HUES64 (cell line): ENCODE data around the gene PRKG2.

Source experiments
- H3K27ac ChIP-seq: 2 replicates; pipeline ENCODE4 v1.7.0; 2013; ENCODE audit warnings: low read depth, low read length, inconsistent platforms
- H3K27me3 ChIP-seq: 2 replicates; pipeline ENCODE4 v1.6.1; 2013; ENCODE audit warnings: mild to moderate bottlenecking, low read length; ENCODE audit not compliant: insufficient read depth
- H3K36me3 ChIP-seq: 2 replicates; pipeline ENCODE4 v1.6.1; 2013; ENCODE audit warnings: mild to moderate bottlenecking, low read length; ENCODE audit not compliant: insufficient read depth
- H3K4me1 ChIP-seq: 2 replicates; pipeline ENCODE4 v1.6.1; 2013; ENCODE audit warnings: mild to moderate bottlenecking, low read length, moderate library complexity; ENCODE audit not compliant: insufficient read depth
- H3K4me3 ChIP-seq: 2 replicates; pipeline ENCODE4 v1.5.1; 2013; ENCODE audit warnings: mild to moderate bottlenecking, low read length, moderate library complexity
- H3K9ac ChIP-seq: 2 replicates; pipeline ENCODE4 v1.6.1; 2013; ENCODE audit warnings: mild to moderate bottlenecking, low read depth, low read length
- H3K9me3 ChIP-seq: 2 replicates; pipeline ENCODE4 v1.6.1; 2013; ENCODE audit warnings: low read depth, low read length; ENCODE audit not compliant: insufficient read depth
- WGBS: fragments of 150-250, 120-280 bp; methylation state at CpG from one replicate; pipeline ENCODE4 v1.1.7; 2013; ENCODE audit warnings: missing lambda C conversion rate; 5-methylcytosine and 5-hydroxymethylcytosine counted together

Gene PRKG2

DNA sequence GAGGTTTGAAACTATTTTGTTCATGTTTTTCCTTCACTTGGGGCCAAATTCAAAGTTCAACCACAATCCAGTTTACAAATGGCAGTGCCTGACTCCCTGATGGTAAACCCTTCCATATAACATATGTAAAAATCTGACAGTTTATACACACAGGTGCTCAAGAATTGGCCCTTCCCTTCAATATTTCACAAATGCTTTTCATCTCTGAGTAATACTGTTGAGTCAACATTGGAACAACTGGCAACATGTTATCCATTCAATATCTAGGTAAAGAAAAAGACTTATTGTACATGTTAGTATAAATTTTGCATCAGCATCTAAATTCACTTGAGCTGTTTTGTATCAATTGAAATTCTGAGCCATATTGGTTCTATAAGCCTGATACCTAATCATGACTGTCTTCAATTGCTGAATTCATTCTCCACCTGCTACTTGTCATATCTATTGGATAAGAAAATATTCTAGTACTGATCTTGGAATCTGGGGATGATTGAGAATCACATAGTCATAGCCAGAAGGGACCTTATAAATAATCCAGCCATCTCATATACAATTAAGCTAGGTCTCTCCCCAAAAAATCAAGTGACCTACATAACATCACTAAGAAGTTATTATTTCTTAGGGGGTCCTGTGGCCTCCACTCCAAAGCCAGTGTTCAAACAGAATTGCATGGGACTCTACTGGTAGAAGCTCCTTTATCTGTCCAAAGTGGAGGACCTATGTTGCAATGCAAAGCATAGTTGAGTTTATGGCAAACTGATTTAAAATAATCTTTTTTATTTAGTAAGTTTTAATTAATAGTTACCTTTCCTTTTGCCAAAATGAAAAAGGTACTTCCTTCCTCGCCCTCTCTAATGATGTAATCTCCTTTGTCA is 61.9 kb downstream of the PRKG2 start:
- H3K9me3 ChIP-seq = no peaks in the 10 kb centered on the region
- peak overlapping the region; percentile 77; the same call in 1 of the 2 replicates for H3K9ac ChIP-seq
- H3K4me1 ChIP-seq = no peaks in the 10 kb centered on the region
- H3K4me3 ChIP-seq = peak overlapping the region; percentile 56
- no peaks in the 10 kb centered on the region for H3K27me3 ChIP-seq
- no CpG with 5 or more reads among the region's 1 CpG for WGBS
- H3K27ac ChIP-seq = no peak overlapping the region
- no peaks in the 10 kb centered on the region for H3K36me3 ChIP-seq

DNA sequence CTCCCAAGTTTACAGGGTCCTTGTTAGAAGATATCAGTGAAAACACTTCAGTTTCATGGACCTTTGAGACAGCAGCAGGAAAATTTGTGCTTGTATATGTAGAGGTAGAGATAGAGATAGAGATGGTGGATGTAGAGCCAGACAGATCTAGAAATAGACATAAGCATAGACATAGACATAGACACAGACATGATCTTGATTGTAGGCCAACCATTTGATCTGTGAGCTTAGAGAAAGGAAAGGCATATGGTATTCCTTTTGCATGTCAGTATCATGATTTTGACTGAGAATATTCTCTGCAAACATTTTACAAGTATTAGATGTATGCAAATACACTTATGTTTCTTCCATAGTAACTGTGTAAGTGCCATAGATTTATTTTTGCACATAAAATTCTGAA is 65.0 kb downstream of the PRKG2 start:
- Histone ChIP-seq H3K27me3 (no peaks in the 10 kb centered on the region), H3K9ac (no peak overlapping the region), H3K27ac (no peak overlapping the region), H3K36me3 (no peaks in the 10 kb centered on the region), H3K9me3 (no peaks in the 10 kb centered on the region), H3K4me1 (no peaks in the 10 kb centered on the region), H3K4me3 (no peak overlapping the region)

DNA sequence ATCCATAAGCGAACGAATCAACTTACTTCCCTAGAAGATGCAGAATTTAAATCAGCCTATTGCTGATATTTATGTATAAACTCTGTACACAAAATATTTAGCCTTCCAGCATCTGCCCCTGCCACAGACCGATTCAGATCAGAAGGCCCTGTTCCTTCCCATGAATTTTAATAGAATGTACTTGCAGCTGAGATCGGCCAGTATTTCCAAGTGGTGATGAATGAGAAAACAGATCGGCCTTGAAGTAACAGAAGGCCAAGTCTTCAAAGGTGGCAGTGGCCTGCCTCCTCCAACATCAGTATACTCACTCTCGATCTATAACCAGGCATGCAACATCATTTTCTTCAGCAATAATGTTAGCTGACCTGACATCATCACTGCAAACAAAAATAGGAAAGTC is 66.4 kb downstream of the PRKG2 start:
- H3K4me1 ChIP-seq = no peaks in the 10 kb centered on the region
- no peaks in the 10 kb centered on the region for H3K36me3 ChIP-seq
- no peaks in the 10 kb centered on the region for H3K9me3 ChIP-seq
- WGBS = 94% methylated on average over 4 of the region's 6 CpGs
- H3K27ac ChIP-seq = no peak overlapping the region
- no peaks in the 10 kb centered on the region for H3K27me3 ChIP-seq
- no peak overlapping the region for H3K9ac ChIP-seq
- no peak overlapping the region for H3K4me3 ChIP-seq

DNA sequence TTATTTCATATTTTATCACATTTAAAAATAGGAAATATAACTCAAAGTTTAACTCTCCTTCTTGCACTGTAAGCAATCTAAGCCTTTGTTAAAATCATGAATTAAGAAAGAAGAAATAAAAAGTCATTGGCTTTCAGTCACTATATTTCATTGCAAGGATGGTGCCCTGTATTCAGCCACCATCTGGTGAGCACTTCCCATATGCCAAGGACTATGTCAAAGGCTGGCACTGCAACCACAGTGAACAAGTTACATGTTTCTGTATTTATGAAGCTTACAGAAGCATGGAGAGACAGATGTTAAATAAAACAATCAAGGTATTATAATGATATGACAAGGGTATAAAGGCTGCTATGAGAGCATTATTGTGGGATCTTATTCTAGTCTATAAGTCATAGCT is 68.6 kb downstream of the PRKG2 start:
- H3K27ac ChIP-seq = no peak overlapping the region
- no peaks in the 10 kb centered on the region for H3K4me1 ChIP-seq
- no peak overlapping the region for H3K4me3 ChIP-seq
- H3K36me3 ChIP-seq = no peaks in the 10 kb centered on the region
- no peaks in the 10 kb centered on the region for H3K9me3 ChIP-seq
- H3K9ac ChIP-seq = no peak overlapping the region
- H3K27me3 ChIP-seq = no peaks in the 10 kb centered on the region

DNA sequence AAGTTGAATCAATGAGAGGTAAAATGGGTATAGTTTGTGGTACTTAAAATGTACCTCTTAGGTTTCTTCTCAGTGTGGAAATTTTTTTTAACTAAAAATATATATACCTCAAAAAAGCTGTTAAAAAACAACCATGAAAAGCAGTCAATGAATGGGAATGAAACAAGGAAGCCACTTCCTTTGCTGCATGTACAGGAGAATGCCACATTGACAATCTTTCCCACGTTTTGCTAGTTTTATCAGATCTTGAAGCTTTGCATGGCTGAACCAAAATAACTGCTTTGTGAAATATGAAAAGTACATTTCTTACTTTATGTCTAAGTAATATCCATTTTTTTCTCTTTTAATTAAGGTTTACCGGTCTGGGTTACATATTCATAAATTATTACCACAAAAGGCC is 71.8 kb downstream of the PRKG2 start:
- 100% methylated on average over 1 of the region's 2 CpGs for WGBS

DNA sequence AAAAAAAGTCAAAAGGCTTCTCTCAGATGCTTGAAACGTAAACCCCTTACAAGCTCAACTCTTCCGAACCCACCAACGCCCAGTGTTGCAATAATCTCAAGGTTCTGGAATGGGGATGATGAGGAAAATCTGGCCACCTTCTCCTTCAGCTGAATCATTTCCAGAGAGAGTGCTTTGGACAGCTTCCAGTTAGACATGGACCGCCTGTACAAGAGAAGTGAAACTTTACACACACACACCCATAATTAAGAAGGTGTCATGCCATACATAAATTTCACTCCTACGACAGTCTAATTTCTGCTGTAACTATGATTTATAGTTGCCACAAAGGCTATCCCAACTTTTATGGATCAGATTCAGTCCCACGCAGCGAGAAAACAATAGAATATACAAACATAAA is 72.3 kb downstream of the PRKG2 start:
- H3K27me3 ChIP-seq = no peaks in the 10 kb centered on the region
- H3K4me3 ChIP-seq = no peak overlapping the region
- no peaks in the 10 kb centered on the region for H3K36me3 ChIP-seq
- WGBS = 97% methylated on average over 7 of the region's 7 CpGs
- H3K4me1 ChIP-seq = peaks cover 1% of the 10 kb centered on the region; the same call in 1 of the 2 replicates
- H3K27ac ChIP-seq = no peak overlapping the region
- no peaks in the 10 kb centered on the region for H3K9me3 ChIP-seq
- H3K9ac ChIP-seq = no peak overlapping the region

More for the DNA sequence above, 71.8 kb downstream of the PRKG2 start:
- no peak overlapping the region for H3K9ac ChIP-seq
- no peaks in the 10 kb centered on the region for H3K4me1 ChIP-seq
- H3K9me3 ChIP-seq = no peaks in the 10 kb centered on the region
- no peaks in the 10 kb centered on the region for H3K27me3 ChIP-seq
- no peaks in the 10 kb centered on the region for H3K36me3 ChIP-seq
- H3K4me3 ChIP-seq = no peak overlapping the region
- H3K27ac ChIP-seq = no peak overlapping the region

DNA sequence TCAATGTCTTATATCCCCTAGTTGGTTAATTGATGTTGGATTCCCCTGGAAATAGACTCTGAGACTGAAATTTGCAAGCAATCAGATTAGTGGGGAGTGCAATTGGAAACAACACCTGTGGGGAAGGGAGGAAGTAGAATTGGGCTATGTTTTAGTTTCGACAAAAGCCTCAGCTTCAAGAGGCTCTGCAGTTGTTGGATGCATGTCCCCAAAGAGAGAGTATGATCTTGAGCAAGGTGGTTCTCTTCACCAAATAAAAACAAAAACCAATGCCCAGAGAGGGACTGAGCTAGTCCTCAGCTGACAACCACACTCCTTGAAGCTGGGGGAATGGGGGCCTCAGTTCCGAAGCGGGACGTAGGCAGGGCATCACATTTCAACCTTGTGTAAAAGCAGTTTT is 77.1 kb downstream of the PRKG2 start:
- H3K4me3 ChIP-seq = no peak overlapping the region
- H3K9ac ChIP-seq = no peak overlapping the region
- 95% methylated on average over 4 of the region's 4 CpGs for WGBS
- H3K9me3 ChIP-seq = no peaks in the 10 kb centered on the region
- H3K27me3 ChIP-seq = no peaks in the 10 kb centered on the region
- H3K36me3 ChIP-seq = no peaks in the 10 kb centered on the region
- H3K4me1 ChIP-seq = peaks cover 4% of the 10 kb centered on the region; the same call in 1 of the 2 replicates
- no peak overlapping the region for H3K27ac ChIP-seq

DNA sequence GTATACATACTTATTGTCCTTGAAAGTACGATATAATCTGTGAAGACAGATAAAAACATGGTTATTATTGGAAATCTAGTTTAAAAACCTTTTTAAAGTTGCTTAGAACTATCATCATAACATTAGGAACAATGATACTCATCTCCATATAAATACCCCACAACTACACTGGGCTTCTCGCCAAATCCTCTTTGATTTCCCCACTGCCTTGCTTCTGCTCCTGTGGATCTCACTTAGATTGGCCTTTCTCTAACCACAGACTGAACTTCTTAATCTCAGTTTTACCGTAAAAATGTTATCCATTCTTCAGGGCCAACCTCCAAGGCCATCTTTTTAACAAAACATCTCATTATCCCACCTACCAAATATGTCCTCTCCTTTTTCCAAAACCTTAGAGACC is 77.6 kb downstream of the PRKG2 start:
- 85% methylated on average over 2 of the region's 3 CpGs for WGBS
- H3K36me3 ChIP-seq = no peaks in the 10 kb centered on the region
- no peaks in the 10 kb centered on the region for H3K9me3 ChIP-seq
- no peaks in the 10 kb centered on the region for H3K27me3 ChIP-seq
- H3K4me1 ChIP-seq = peaks cover 4% of the 10 kb centered on the region; the same call in 1 of the 2 replicates
- H3K4me3 ChIP-seq = no peak overlapping the region
- no peak overlapping the region for H3K27ac ChIP-seq
- no peak overlapping the region for H3K9ac ChIP-seq

DNA sequence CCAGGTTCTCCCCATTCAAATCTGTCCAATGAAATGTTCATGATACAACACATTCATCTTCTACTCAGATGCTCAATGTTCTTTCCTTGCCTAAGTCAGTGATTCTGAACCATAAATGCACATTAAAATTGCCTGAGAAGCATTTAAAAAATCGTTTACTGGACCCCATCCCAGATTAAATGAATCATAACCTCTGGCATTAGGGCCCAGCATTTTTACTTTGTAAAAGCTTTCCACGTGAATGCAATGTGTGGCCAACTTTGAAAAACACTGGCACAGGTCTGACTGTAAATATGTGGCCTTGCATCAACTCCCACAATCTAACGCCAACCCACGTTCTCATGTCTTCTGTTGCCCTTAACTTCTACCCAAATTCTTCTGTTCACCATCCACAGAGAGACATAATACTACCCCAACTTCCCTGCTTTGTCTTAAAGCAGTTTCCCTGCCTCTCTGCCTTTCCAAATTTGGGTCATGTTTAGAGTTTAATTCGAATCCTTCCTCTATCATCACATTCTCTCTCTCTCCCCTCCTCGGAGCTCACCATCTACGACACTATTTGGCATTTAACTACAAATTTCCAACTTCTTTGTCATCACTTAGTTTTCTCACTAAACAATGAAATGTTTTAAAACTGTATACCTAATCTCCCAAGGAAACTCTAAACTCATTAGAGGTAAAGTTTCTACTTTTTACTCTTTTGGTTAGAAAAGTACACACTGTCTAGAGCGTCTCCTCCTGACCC is 78.7 kb downstream of the PRKG2 start:
- WGBS = 92% methylated on average over 8 of the region's 8 CpGs
- H3K4me3 ChIP-seq = no peak overlapping the region

DNA sequence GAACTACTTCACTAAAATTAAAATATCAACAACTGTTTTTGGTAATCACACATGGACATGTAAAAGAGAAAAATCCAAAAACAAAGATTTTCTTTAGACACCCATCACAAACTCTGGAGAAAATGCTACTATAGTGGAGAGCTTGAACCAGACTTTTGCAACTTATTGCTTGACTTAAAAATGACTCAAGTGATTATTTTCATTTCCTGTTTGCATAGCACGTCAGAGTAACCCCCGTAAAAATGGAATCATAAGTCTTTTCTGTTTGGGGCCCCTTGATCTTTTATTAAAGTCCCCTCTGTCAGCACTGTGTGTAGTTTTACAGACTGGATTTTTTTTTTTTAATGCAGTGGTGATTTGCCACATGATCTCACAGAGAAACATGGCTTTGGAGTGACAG is 79.5 kb downstream of the PRKG2 start:
- H3K9ac ChIP-seq = no peak overlapping the region
- no peak overlapping the region for H3K27ac ChIP-seq
- no peaks in the 10 kb centered on the region for H3K27me3 ChIP-seq
- WGBS = 98% methylated on average over 2 of the region's 2 CpGs
- H3K4me3 ChIP-seq = no peak overlapping the region
- no peaks in the 10 kb centered on the region for H3K9me3 ChIP-seq
- H3K36me3 ChIP-seq = no peaks in the 10 kb centered on the region
- peaks cover 4% of the 10 kb centered on the region; the same call in 1 of the 2 replicates for H3K4me1 ChIP-seq

More for the DNA sequence above, 78.7 kb downstream of the PRKG2 start:
- H3K36me3 ChIP-seq = no peaks in the 10 kb centered on the region
- no peak overlapping the region for H3K27ac ChIP-seq
- no peaks in the 10 kb centered on the region for H3K9me3 ChIP-seq
- H3K4me1 ChIP-seq = peaks cover 4% of the 10 kb centered on the region; the same call in 1 of the 2 replicates
- no peaks in the 10 kb centered on the region for H3K27me3 ChIP-seq
- H3K9ac ChIP-seq = no peak overlapping the region

DNA sequence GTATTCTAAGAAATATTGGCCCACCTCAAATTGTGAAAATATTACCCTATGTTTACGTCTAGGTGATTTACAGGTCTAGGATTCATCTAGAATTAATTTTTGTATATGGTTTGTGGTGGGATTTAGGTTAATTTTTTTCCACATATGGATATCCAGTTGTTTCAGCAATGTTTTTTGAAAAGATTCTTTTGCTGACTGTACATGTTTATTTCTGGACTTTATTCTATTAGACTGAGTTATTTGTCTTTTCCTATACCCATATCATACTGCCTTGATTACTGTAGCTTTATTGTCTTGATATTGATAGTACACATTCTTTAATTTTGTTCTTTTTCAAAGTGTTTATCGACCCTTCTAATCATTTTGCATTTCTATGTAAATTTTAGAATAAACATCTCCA is 83.5 kb downstream of the PRKG2 start:
- H3K9me3 ChIP-seq = no peaks in the 10 kb centered on the region
- 100% methylated on average over 1 of the region's 2 CpGs for WGBS
- no peaks in the 10 kb centered on the region for H3K4me1 ChIP-seq
- H3K27me3 ChIP-seq = no peaks in the 10 kb centered on the region
- no peak overlapping the region for H3K27ac ChIP-seq
- no peak overlapping the region for H3K4me3 ChIP-seq
- no peaks in the 10 kb centered on the region for H3K36me3 ChIP-seq
- H3K9ac ChIP-seq = no peak overlapping the region
